Fibroblast of skin of back (primary cell): ENCODE measurements around the gene MCM3.

ENCODE experiments used
- DNase-seq: peaks from one replicate; pipeline ENCODE4 v3.0.0-alpha.2; 2013

MCM3 gene

GRCh38 chr6:52245425-52245824 lies 39.1 kb downstream of the MCM3 start:
- DNase-seq, result no peak

- DNase-seq, result no peak
Observed at GRCh38 chr6:52244400-52244799, 40.1 kb downstream of the MCM3 start, which contains the start of gene IL17F. IL17F (minus strand) TSS chr6:52244500; CDS start chr6:52244429, 71 bp downstream.

GRCh38 chr6:52243282-52243893 lies 41.2 kb downstream of the MCM3 start:
- no peak for DNase-seq

- no peak for DNase-seq
Observed at GRCh38 chr6:52241819-52242218, 42.7 kb downstream of the MCM3 start.

GRCh38 chr6:52233975-52234823 lies 50.3 kb downstream of the MCM3 start:
- DNase-seq, result peak; percentile 58

GRCh38 chr6:52233005-52233404 lies 51.5 kb downstream of the MCM3 start:
- DNase-seq, result no peak

- peak; percentile 9 for DNase-seq
Observed at GRCh38 chr6:52231406-52232127, 53.0 kb downstream of the MCM3 start.

DNA sequence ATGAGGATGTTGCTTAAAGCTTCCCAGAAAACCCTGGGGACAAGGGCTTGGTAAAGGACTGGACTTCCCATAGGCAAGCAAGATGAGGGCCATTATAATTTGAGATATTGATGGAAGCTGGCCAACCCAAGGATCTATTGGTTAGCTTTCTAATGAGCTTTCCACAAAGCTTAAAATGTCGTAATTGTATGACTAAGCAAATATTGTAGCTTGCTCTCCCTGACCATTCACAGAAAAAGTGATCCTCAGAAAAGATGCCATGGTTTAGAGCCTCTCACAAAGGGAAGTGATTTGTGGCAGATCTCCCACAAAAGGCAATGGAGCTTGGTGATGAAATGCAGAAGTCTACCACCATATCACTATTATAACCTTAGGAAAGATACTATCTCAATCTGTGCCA lies 53.9 kb downstream of the MCM3 start:
- DNase-seq, result no peak

DNA sequence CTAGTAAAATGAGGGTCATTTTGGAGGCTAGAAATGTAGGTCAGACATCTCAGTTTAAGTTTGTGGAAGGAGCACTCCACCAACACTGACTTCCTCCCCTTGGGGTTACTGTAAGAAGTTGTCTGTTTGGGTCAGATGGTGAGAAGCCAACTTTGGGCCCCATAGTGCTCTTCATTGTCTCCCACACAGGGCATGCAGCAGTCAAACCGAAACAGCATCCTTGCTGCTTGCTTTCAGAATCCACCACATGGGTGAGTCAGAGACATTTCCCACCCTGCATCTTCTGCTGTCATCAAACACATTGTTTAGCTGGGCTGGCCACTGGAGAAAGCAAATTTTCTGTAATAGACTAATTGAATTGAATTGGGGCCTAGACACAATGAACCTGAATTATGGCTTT lies 57.0 kb downstream of the MCM3 start:
- no peak for DNase-seq

DNA sequence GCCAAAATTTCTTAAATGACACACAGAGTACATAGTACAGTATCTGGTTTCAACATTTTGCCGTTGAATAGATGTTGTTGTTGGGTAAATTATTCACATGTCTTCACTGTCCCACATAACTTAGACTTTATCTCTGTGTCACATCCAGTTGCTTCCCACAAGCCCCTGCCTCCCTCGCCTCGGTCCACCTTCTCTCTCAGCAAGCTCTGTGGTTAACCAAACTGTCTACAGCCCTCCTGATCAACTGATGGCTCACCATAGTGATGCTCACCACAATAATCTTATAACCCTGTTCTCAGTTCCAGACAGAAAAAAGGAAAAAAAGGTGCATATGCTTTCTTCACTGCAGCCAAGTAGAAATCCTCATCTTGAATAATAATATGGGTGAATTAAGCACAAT lies 63.2 kb downstream of the MCM3 start:
- DNase-seq, result no peak

DNA sequence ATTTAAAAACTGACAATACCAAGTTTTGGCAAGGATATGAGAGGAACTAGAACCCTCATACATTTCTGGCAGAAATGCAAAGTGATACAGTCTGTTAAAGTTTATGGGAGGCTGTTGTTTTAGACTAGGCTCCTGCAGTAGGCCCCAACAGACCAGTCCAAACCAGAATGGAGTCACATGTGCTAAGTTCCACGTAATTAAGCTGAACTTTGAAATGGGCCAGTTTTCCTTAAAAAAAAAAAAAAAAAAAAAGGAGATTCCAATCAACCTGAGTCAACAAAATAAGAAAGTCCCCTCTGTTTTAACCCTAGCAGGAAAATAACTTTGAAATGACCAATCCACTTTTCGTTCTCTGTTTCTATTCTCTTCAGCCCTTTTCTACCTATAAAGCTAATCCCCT lies 66.8 kb downstream of the MCM3 start:
- no peak for DNase-seq

DNA sequence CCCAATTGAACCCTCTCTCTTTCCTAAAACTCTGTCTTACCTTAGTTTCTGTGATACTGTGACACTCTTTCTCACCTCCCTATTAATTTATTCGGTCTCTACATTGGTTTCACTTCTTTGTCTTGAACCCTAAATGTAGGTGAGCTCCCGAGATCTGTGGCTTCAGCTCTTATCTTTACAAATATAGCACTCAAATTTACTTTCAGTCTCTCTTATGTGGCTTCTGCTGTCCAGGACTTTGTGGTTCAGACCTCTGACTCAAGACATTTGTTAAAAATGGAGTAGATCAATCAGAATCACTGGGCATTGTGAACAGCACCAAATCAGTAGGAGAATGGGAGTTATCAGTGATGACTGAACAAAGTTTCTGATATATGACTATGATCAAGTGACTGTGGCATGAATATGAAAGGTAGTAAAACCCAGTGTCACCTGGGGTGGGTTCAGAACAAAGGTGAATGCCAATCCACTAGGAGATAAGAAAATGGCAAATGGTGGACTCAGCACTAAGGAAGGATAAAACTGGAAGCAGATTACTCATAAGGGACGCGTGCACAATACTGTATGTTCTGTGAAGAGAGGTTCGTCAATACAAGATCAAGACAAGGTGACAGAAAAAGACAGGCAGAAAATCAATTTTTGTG lies 67.5 kb downstream of the MCM3 start:
- DNase-seq, result no peak

- no peak for DNase-seq
Observed at GRCh38 chr6:52215787-52216186, 68.8 kb downstream of the MCM3 start.
